Endothelial cell of umbilical vein (primary cell): ENCODE results near the gene IQCN. TPM values are rescaled to one million over a fixed set of nuclear protein-coding genes. Genes with fewer than 3 reads are reported as not detected.

Source experiments
- BruUV-seq: library from RNA; stranded (reverse); fragments of 400-500 nt; replicated peaks from 2 replicates; lab custom pipeline; 2021; lab: Mats Ljungman, UMichigan
- CTCF ChIA-PET: fragments of 300-600, 350-600 bp; sonication (Branson Sonifier 250); formaldehyde crosslinking; loops from one replicate; lab custom pipeline; 2021; ENCODE audit warnings: antibody characterized with exemption, inconsistent platforms; lab: Charles Lee
- POLR2A ChIA-PET: fragments of 300-600, 350-600 bp; sonication (Branson Sonifier 250); formaldehyde crosslinking; loops from one replicate; lab custom pipeline; 2021; ENCODE audit warnings: antibody characterized with exemption, inconsistent platforms; lab: Charles Lee
- DNase-seq: peaks from one replicate; pipeline ENCODE4 v3.0.0-alpha.2; 2011; ENCODE audit warnings: low read depth, low spot score
- FAIRE-seq: peaks from 2 replicates; lab custom pipeline; 2011; peaks lifted over from hg19 to GRCh38; lab: Jason Lieb, UNC
- H2AFZ ChIP-seq: 2 replicates; pipeline ENCODE4 v1.6.0; 2012; ENCODE audit warnings: low read depth, low read length, control low read depth, inconsistent platforms
- H3K27ac ChIP-seq: 2 replicates; pipeline ENCODE4 v1.5.1; 2011; ENCODE audit warnings: low read depth, mild to moderate bottlenecking, control low read depth, low read length, moderate library complexity; ENCODE audit not compliant: insufficient read depth
- H3K27me3 ChIP-seq, 2 experiments: 2 replicates each; pipeline versions ENCODE4 v1.6.0 to v1.6.1; 2011; ENCODE audit warnings: low read length in 2 of 2, mixed read lengths in 1 of 2; ENCODE audit not compliant: control insufficient read depth in 2 of 2, insufficient read depth in 2 of 2
- H3K36me3 ChIP-seq, 2 experiments: 2 replicates in 1 of 2; 3 replicates in 1 of 2; pipeline ENCODE4 v1.5.1; 2011; ENCODE audit warnings: low read length in 2 of 2, mild to moderate bottlenecking in 1 of 2, moderate library complexity in 1 of 2; ENCODE audit not compliant: control insufficient read depth in 2 of 2, insufficient read depth in 2 of 2; ENCODE audit errors: extremely low read depth in 1 of 2
- H3K4me1 ChIP-seq: 3 replicates; pipeline ENCODE4 v1.5.1; 2011; ENCODE audit warnings: mild to moderate bottlenecking, low read length; ENCODE audit not compliant: control insufficient read depth, insufficient read depth; ENCODE audit errors: extremely low read depth
- H3K4me2 ChIP-seq: 2 replicates; pipeline ENCODE4 v1.6.1; 2011; ENCODE audit warnings: low read length, control low read depth, mixed read lengths; ENCODE audit not compliant: insufficient read depth
- H3K4me3 ChIP-seq, 3 experiments: fragments of 200-600 bp in 1 of 3; sonication (generic), shearing (Covaris generic) in 1 of 3; replicated peaks in 1 of 3; 2 replicates each; pipeline ENCODE4 v1.5.1; 2011 to 2016; ENCODE audit warnings: control low read depth in 3 of 3, low read length in 3 of 3, mild to moderate bottlenecking in 2 of 3, inconsistent platforms in 1 of 3, low read depth in 1 of 3, moderate library complexity in 1 of 3; ENCODE audit not compliant: insufficient read depth in 1 of 3
- H3K79me2 ChIP-seq: 2 replicates; pipeline ENCODE4 v1.6.0; 2012; ENCODE audit warnings: low read length, inconsistent platforms; ENCODE audit not compliant: control insufficient read depth, insufficient read depth
- H3K9ac ChIP-seq: replicated peaks from 2 replicates; pipeline ENCODE3; 2011; ENCODE audit warnings: low read length, control low read depth; ENCODE audit not compliant: insufficient read depth; ENCODE audit errors: extremely low read depth
- H3K9me1 ChIP-seq: replicated peaks from 3 replicates; pipeline ENCODE4 v1.6.0; 2011; ENCODE audit warnings: mild to moderate bottlenecking, low read length; ENCODE audit not compliant: control insufficient read depth, insufficient read depth; ENCODE audit errors: extremely low read depth
- H3K9me3 ChIP-seq: replicated peaks from 2 replicates; pipeline ENCODE4 v1.5.1; 2012; ENCODE audit warnings: low read length, inconsistent platforms; ENCODE audit not compliant: control insufficient read depth, insufficient read depth
- H4K20me1 ChIP-seq: replicated peaks from 2 replicates; pipeline ENCODE3; 2011; ENCODE audit warnings: mild to moderate bottlenecking, low read length; ENCODE audit not compliant: control insufficient read depth, insufficient read depth; ENCODE audit errors: extremely low read depth
- CTCF ChIP-seq, 2 donors: IDR thresholded peaks; 1 replicate in 1 of 2; 2 replicates in 1 of 2; pipeline ENCODE4 v1.5.1; 2011; ENCODE audit warnings: low read length in 2 of 2, mild to moderate bottlenecking in 2 of 2, moderate library complexity in 2 of 2, control low read depth in 1 of 2, inconsistent platforms in 1 of 2, low read depth in 1 of 2; ENCODE audit not compliant: insufficient read depth in 1 of 2; ENCODE audit errors: extremely low read depth in 1 of 2
- EZH2 ChIP-seq: IDR thresholded peaks from 2 replicates; pipeline ENCODE4 v1.6.1; 2012; ENCODE audit warnings: borderline replicate concordance, low read depth, mild to moderate bottlenecking, moderate library complexity, low read length, inconsistent platforms; ENCODE audit not compliant: severe bottlenecking
- FOS ChIP-seq: IDR thresholded peaks from 2 replicates; pipeline ENCODE4 v1.6.1; 2011; ENCODE audit warnings: mild to moderate bottlenecking, low read length, moderate library complexity, borderline replicate concordance; ENCODE audit not compliant: insufficient read depth
- GATA2 ChIP-seq: IDR thresholded peaks from 2 replicates; pipeline ENCODE4 v1.7.0; 2011; ENCODE audit warnings: low read depth, mild to moderate bottlenecking, moderate library complexity, mixed read lengths, low read length; ENCODE audit not compliant: insufficient read length, insufficient read depth
- JUN ChIP-seq: IDR thresholded peaks from 2 replicates; pipeline ENCODE4 v1.6.1; 2011; ENCODE audit warnings: borderline replicate concordance, low read depth; ENCODE audit not compliant: insufficient read length, insufficient read depth
- MAX ChIP-seq: IDR thresholded peaks from 2 replicates; pipeline ENCODE4 v1.6.1; 2011; ENCODE audit not compliant: insufficient read depth, insufficient read length
- MYC ChIP-seq: IDR thresholded peaks from one replicate; pipeline ENCODE4 v1.6.1; 2011; ENCODE audit warnings: mild to moderate bottlenecking, low read depth, low read length
- POLR2A ChIP-seq: IDR thresholded peaks from 2 replicates; pipeline ENCODE4 v1.6.1; 2012; ENCODE audit warnings: low read depth, mild to moderate bottlenecking, control low read depth, low read length
- POLR2AphosphoS5 ChIP-seq: IDR thresholded peaks from 2 replicates; pipeline ENCODE4 v1.6.1; 2012; ENCODE audit warnings: low read depth, mild to moderate bottlenecking, control low read depth, low read length, moderate library complexity; ENCODE audit not compliant: insufficient read depth
- dilution Hi-C: fragments of 300-500 bp; cut with MboI; formaldehyde crosslinking; loops from one replicate; pipeline ENCODE4 v1.15.0; 2019; ENCODE audit warnings: low sequenced_read_pairs; ENCODE audit not compliant: extremely low pct_ligation_motif_present
- intact Hi-C: fragments of 100-400 bp; cut with micrococcal nuclease; formaldehyde crosslinking; loops from one replicate; pipeline ENCODE4 v1.10.0; 2022
- polyA plus RNA-seq, 4 experiments: library from polyadenylated mRNA; depleted of rRNA in 3 of 4; stranded (reverse) in 3 of 4; unstranded in 1 of 4; fragments of >200 nt; gene quantifications; 2 replicates each; pipeline versions ENCODE4 v1.2.1 to v1.2.3, GENCODE V29; 2011 to 2012; ENCODE audit warnings: missing spikeins in 1 of 4
- total RNA-seq: library from RNA; stranded (reverse); gene quantifications from 2 replicates; pipeline ENCODE4 v1.2.3, GENCODE V29; 2021

The IQCN gene
- total and polyA plus RNA-seq, 2 donors (not counting 3 experiments of a cell fraction or from before 2014, with no cell fraction given) = 1.5 to 3.0 TPM

GRCh38 chr19:18263324-18264136 lies 10.7 kb downstream of the IQCN start:
- Histone ChIP-seq H3K79me2 (no peaks in the 10 kb centered on the region), H2AFZ (no peak overlapping the region), H3K9ac (no peak overlapping the region), H3K27me3 (no peaks in the 10 kb centered on the region), H3K4me3 (no peak overlapping the region), H3K9me3 (no peaks in the 10 kb centered on the region), H4K20me1 (no peaks in the 10 kb centered on the region), H3K36me3 (peaks cover 0 to 14% of the 10 kb centered on the region in 2 experiments), H3K27ac (no peak overlapping the region), H3K4me2 (no peak overlapping the region), H3K9me1 (no peaks in the 10 kb centered on the region), H3K4me1 (no peaks in the 10 kb centered on the region)
- CTCF ChIA-PET = interaction anchor here (1.0 to 2.1 kb wide), 6 partner anchors 11 to 150 kb away, joined by 3 to 7 read pairs (median 4); no protein-coding TSS in a partner anchor
- no peak for DNase-seq
- dilution Hi-C loops = no loop called here
- intact Hi-C loops = no loop called here
- BruUV-seq = no TSS peak
- POLR2A ChIA-PET = interaction anchor here (0.5 kb wide), 1 partner anchor 9 kb away, joined by 4 read pairs; no protein-coding TSS in a partner anchor
- TF ChIP-seq MAX (no peak), JUN (no peak), CTCF (IDR thresholded peaks at IDR 0.05; ENCODE audit: extremely low read depth in 1 of 2, insufficient read depth in 1 of 2, low read depth in 1 of 2, low read length in 2 of 2) (no peak), POLR2A (no peak), MYC (no peak), GATA2 (no peak), POLR2AphosphoS5 (no peak), FOS (no peak), EZH2 (no peak)
- FAIRE-seq = no peak
